Left kidney (tissue), 2 donors: ENCODE results near the gene LIPA. TPM values are rescaled to one million over a fixed set of nuclear protein-coding genes. Genes with fewer than 3 reads are reported as not detected.
A peak's percentile ranks its signal among the peaks of the same experiment; 100 is the strongest.
"Not testable (repeated sequence)": the region's sequence is repeated elsewhere in the genome, so short reads cannot be mapped to it uniquely, and the experiment has no call there.

ENCODE experiments used
- DNase-seq: peaks from one replicate; pipeline ENCODE4 v3.0.0-alpha.2; 2013
- polyA plus RNA-seq: library from polyadenylated mRNA; unstranded; fragments of 120-200 nt; gene quantifications from one replicate; pipeline ENCODE4 v1.2.1, GENCODE V29; 2013; ENCODE audit not compliant: insufficient read length

LIPA gene
- polyA plus RNA-seq, 1 donor: 56.0 TPM

DNA sequence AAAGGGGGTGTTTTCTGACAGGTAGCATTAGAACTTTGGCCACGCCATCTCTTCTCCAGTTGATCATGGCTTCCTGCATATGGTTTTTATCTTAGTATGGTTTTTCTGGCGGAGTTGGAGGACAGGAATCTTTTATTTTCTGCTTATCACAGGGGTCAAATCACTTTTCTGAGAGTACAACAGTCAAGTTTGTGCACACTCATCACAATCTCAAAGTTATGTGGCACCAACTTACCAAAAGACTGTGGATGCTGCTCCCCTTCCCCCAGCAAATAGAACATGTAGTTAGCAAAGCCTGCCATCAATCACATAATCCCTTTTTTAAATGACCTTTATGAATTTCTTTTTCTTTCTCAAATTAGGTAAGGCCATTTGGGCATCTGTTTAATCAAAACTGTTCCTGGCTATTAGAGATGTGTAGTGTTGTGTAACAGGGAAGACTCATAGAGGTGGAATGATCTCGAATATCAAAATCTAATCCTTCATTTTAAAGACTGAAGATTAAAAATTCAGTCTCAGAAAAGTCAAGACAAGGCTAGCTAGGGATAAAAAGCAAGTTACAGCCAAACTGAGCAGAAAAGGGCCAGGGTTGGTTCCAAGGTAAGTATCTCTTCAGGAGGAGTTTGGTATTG is 40.7 kb downstream of the LIPA start:
- DNase-seq: no peak

DNA sequence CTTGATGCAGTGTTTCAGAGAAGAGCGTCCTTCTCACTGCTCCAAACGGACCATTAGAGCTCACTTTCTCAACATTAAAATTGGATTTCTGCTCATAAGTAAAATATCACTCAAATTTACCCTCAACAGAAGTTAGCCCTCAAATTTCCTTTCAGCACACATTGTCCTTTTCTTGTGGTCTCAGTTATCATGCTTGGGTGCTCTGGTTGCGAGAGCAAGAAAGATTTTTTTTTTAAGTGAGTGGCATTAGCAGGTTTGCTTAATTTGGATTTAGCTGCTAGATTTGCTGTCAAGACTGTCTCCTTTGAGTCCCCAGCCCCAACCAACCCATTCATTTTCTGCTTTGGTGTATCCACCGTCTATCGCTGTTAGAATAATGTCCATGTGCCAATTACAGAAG is 41.9 kb downstream of the LIPA start:
- DNase-seq: no peak

- DNase-seq: peak; percentile 40
Measured at GRCh38 chr10:89207801-89208551, 43.6 kb downstream of the LIPA start.

- DNase-seq: peak; percentile 71
Measured at GRCh38 chr10:89207181-89207800, 44.3 kb downstream of the LIPA start, which contains the start of gene CH25H. TSS of gene CH25H (minus strand) at chr10:89207317. CDS start at chr10:89207292, 25 bp downstream.

- DNase-seq: no peak
Measured at GRCh38 chr10:89206402-89207180, 45.0 kb downstream of the LIPA start.

DNA sequence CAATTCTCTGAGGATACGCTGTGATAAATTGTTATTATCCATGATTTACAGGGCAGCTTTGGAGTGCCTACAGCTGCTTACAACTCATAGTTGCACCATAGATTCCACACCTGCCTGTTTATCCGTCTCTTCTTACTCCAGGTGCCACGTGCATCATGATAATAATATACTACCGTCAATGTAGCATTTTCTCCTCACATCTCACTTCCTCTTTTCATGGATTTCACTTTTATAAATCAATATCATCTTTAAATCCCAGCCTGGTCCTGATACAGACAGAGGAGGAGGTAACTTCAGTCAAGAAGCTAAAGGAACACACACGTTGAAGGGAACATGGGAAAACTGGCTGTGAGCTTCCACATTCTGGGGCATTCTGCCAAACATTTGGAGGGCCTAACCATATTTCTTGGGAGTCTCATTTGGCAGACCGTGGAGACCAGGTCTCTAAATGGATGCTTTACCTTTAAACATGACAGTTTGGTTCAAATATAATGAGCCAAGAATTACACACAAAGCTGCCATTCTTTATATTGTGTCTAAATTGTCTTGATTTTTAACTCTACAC is 46.9 kb downstream of the LIPA start:
- no peak for DNase-seq

DNA sequence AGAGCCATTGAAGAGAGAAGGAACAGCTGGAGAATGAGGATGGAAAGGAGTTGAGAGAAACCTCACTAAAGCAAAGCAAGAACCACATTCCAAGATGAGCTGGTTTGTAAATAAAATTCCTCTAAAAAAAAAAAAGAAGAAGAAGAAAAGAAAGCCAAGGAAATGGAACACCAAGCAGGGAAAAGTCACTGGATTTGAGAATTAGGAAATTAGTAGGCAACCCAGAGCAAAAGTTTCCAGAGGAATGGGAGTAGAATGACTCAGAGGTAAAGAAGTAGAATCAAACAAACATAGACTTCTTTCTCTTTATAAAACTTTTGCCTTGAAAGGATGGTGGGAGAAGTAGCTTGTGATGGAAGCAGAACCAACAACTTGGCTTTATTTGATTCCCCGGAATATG is 48.3 kb downstream of the LIPA start:
- no peak for DNase-seq

DNA sequence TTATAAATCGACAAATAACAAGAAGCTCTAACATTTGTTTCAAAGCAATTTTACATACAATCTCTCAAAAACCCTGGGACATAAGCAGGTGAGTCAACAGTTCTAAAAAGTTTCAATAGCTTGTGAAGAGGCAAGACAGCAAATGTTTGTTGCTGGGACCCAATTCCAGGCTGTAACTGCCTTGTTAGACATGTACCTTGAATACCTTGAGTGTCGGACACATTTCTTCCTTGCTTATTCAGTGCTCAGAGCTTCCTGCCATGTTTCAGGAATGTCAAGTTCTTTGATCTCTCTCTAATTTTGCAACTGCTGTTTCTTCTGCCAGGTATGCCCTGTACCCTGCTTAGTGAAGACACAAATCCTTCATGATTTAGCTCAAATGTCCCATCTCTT is 49.5 kb downstream of the LIPA start:
- DNase-seq: no peak

GRCh38 chr10:89201345-89202032 is 50.1 kb downstream of the LIPA start:
- no peak for DNase-seq

DNA sequence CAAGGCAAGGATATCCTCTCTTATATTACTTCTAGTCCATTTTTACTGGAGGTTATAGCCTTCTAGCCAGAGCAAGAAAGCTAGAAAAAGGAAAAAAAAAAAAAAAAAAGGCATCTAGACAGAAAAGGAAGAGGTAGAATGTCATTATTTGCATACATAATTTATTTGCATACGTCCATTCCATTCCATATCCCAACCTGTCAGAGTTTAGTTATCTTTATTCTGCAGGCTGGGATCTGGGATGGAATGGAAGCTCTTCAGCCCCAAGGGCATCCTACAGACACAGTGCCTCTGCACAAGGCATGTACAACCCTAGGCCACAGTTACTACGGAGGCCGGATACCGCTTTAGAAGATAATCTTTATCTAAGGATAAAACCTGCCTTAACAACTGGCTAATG is 54.1 kb downstream of the LIPA start:
- DNase-seq: no peak

DNA sequence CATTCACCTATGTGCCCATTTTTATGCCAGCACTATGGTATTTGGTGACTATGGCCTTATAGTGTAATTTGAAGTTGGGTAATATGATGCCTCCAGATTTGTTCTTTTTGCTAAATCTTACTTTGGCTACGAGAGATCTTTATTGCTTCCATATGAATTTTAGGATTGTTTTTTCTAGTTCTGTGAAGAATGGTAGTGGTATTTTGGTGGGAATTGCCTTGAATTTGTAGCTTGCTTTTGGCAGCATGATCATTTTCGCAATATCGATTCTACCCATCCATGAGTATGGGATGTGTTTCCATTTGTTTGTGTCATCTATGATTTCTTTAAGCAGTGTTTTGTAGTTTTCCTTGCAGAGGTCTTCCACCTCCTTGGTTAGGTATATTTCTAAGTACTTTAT is 60.3 kb downstream of the LIPA start:
- not testable (repeated sequence) for DNase-seq

- no peak for DNase-seq
Measured at GRCh38 chr10:89189211-89189734, 62.3 kb downstream of the LIPA start.

- DNase-seq: no peak
Measured at GRCh38 chr10:89185658-89186057, 65.9 kb downstream of the LIPA start.

DNA sequence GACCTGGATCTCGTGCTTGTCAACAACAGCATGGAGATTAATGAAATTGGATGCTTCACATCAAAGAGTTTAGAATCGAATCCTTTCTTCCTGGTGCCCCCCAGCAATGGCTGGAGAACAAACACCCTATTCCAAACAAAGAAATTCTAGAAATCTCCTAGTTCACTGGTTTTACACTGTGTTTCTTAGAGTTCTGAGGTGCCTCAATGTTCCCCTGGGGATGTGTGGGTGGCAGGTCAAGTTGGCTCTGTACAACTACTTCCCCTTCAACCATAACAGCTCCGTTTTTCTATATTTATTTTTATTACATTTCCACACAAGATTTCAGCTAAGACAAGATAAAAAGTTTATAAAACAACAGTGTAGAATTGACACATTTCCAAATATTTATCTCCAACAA is 66.9 kb downstream of the LIPA start:
- DNase-seq: no peak

DNA sequence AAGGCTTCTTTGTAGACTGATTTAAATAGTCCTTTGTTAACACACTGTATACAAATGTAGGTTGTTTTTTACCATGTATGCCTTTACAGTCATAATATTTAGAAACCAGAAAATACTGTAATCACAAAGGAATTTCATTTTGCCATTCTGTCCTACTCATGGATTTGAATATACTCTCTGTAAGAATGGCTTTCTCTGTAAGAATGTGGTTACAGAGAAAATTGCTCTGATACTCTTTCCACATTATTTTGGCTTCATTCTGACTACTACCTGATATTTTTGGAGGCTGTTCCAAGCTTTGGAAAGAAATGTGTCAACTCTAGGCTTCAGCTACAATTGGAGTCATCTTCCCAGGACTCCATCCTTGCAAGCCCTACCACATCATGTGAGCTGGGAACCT is 68.0 kb downstream of the LIPA start:
- DNase-seq: no peak

- DNase-seq: no peak
Measured at GRCh38 chr10:89182894-89183293, 68.7 kb downstream of the LIPA start.

DNA sequence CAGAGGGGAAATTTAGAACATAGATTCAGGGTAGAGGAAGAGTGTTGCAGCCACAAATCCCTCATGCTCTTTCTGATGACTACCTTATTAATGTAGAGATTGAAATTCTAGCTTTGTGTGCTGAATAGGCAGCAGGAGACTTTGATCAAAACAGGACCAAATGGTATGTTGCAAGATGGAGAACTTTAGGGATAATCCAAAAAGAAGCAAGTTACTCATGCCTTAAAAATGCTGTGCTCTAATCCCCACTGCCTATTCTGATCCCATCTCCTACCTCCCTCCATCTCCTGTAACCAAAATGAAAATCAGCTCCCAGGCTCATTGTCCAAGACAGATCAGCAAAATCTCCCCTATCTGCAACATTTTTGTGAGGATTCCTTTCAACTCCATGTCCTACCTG is 75.8 kb downstream of the LIPA start:
- no peak for DNase-seq

- DNase-seq: no peak
Measured at GRCh38 chr10:89173075-89173474, 78.5 kb downstream of the LIPA start.

- DNase-seq: no peak
Measured at GRCh38 chr10:89171996-89172395, 79.6 kb downstream of the LIPA start.

GRCh38 chr10:89171263-89171872 is 80.2 kb downstream of the LIPA start:
- DNase-seq: no peak

- not testable (repeated sequence) for DNase-seq
Measured at GRCh38 chr10:89168354-89168900, 83.1 kb downstream of the LIPA start.
